ENCODE data around the gene KCTD15.

The KCTD15 gene

DNA sequence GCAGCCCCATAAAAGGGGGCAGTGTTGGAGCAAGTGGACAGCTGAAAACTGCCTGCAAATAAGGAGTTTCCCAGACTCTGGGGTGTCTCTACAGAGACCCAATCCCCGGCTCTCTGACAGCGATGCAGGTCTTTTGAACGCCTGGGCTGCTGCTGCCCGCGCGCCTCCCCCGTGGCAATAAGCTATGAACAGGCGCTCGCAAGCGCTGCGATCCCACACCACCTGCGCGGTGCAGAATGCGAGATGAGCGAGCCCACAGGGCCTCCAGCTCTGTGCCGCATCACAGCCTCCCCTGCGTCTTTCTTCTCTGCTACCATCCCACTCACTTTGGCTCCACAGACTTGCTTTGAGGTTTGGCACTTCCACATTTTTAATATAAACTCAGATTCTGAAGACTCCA is 62.3 kb downstream of the KCTD15 start:
- TF ChIP-seq, protein P1, sequence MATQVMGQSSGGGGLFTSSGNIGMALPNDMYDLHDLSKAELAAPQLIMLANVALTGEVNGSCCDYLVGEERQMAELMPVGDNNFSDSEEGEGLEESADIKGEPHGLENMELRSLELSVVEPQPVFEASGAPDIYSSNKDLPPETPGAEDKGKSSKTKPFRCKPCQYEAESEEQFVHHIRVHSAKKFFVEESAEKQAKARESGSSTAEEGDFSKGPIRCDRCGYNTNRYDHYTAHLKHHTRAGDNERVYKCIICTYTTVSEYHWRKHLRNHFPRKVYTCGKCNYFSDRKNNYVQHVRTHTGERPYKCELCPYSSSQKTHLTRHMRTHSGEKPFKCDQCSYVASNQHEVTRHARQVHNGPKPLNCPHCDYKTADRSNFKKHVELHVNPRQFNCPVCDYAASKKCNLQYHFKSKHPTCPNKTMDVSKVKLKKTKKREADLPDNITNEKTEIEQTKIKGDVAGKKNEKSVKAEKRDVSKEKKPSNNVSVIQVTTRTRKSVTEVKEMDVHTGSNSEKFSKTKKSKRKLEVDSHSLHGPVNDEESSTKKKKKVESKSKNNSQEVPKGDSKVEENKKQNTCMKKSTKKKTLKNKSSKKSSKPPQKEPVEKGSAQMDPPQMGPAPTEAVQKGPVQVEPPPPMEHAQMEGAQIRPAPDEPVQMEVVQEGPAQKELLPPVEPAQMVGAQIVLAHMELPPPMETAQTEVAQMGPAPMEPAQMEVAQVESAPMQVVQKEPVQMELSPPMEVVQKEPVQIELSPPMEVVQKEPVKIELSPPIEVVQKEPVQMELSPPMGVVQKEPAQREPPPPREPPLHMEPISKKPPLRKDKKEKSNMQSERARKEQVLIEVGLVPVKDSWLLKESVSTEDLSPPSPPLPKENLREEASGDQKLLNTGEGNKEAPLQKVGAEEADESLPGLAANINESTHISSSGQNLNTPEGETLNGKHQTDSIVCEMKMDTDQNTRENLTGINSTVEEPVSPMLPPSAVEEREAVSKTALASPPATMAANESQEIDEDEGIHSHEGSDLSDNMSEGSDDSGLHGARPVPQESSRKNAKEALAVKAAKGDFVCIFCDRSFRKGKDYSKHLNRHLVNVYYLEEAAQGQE (IDR thresholded peaks at IDR 0.05; ENCODE audit: insufficient read depth in 1 of 2, low read depth in 2 of 2, low read length in 2 of 2): no peak
- TF ChIP-seq SIN3A (IDR thresholded peaks at IDR 0.05; ENCODE audit: borderline replicate concordance, insufficient read depth, low read length) (no peak), POLR2AphosphoS5 (IDR thresholded peaks at IDR 0.05; ENCODE audit: low read depth, low read length) (no peak), FOXP2 (optimal IDR thresholded peaks at IDR 0.05; ENCODE audit: borderline replicate concordance, extremely low read depth, extremely low read length, insufficient read depth) (no peak), TAF1 (IDR thresholded peaks at IDR 0.05; ENCODE audit: borderline replicate concordance, insufficient read depth, low read length) (no peak)

DNA sequence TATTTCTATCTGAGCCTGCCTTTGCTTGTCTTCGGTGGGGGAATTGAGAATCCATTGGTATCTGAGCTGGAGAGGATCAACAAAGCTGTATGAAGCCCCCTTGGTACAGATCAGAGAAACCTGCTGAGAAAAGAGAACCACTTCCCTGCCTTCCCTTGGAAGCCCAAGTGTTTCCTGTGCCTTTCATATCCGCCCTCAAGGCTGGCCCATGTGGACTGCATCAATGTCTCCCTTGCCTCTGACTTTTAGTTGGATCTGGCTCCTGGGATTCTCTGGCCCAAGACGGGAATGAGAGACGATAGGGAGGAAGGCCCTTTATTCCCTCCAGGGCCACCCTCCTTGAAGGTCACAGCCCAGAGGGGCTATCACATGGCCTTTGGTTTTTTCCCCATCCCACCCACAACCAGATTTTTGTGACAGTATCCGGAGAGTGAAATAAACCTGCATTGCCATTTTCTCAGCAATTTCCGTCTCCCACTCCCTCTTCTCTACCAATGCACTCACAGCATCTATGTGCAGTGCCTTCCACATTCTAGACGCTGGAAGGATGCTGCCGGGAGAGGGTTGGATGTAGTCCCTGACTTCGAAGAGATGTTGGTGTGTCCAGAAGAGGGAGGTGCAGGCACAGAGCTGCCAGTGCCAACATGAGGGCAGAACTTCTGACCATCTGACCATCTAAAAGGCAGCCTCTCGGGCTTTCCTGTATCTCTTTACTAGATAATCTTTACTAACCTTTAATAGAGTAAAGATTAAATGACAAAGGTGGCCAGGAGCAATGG is 63.8 kb downstream of the KCTD15 start:
- TF ChIP-seq, protein P1 (IDR thresholded peaks at IDR 0.05; ENCODE audit: insufficient read depth in 1 of 2, low read depth in 2 of 2, low read length in 2 of 2): no peak
- TF ChIP-seq SIN3A (IDR thresholded peaks at IDR 0.05; ENCODE audit: borderline replicate concordance, insufficient read depth, low read length) (no peak), TAF1 (IDR thresholded peaks at IDR 0.05; ENCODE audit: borderline replicate concordance, insufficient read depth, low read length) (no peak), POLR2AphosphoS5 (IDR thresholded peaks at IDR 0.05; ENCODE audit: low read depth, low read length) (no peak), FOXP2 (optimal IDR thresholded peaks at IDR 0.05; ENCODE audit: borderline replicate concordance, extremely low read depth, extremely low read length, insufficient read depth) (no peak)

DNA sequence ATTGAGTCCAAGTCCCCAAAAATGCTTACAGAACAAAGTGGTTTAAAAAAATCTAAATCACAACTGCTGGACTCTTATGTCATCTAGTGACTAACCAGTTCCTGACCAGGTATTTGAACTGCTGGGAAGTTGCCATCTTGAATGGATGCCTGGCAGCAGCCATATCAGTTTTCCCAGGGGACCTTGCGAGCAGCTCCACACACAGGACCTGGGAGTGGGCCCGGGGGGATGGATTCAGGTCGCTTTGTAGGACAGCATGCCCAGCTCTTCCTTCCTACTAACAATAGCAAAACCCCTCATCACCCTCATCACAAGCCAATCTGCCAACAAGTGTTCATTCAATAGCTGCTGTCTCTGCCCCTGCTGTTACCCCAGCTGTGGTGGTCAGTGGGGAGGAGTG is 65.3 kb downstream of the KCTD15 start:
- TF ChIP-seq, protein P1 (IDR thresholded peaks at IDR 0.05; ENCODE audit: insufficient read depth in 1 of 2, low read depth in 2 of 2, low read length in 2 of 2): no peak
- TF ChIP-seq FOXP2 (optimal IDR thresholded peaks at IDR 0.05; ENCODE audit: borderline replicate concordance, extremely low read depth, extremely low read length, insufficient read depth): no peak
- no peak for TF ChIP-seq TAF1 (IDR thresholded peaks at IDR 0.05; ENCODE audit: borderline replicate concordance, insufficient read depth, low read length)
- TF ChIP-seq SIN3A (IDR thresholded peaks at IDR 0.05; ENCODE audit: borderline replicate concordance, insufficient read depth, low read length): no peak
- TF ChIP-seq POLR2AphosphoS5 (IDR thresholded peaks at IDR 0.05; ENCODE audit: low read depth, low read length): no peak

DNA sequence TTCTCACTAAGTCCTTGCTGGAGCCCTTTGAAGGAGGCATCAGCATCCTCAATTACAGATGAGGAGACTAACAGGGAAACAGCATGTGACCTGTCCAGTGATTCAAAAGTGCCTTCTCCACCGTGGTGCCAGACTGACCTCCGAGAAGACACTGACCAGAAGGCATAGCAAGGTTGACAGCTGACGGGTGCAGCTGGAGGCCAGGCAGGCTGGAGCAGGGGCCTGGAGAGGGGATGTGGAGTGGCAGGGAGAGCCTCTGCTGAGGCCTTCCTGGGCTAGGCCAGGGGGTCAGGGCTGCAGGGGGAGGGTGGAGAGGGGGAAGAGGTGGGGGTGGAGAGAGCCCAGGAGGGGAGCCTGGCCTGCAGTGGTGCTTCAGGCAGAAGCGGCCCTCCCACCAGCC is 66.3 kb downstream of the KCTD15 start:
- no peak for TF ChIP-seq FOXP2 (optimal IDR thresholded peaks at IDR 0.05; ENCODE audit: borderline replicate concordance, extremely low read depth, extremely low read length, insufficient read depth)
- no peak for TF ChIP-seq SIN3A (IDR thresholded peaks at IDR 0.05; ENCODE audit: borderline replicate concordance, insufficient read depth, low read length)
- TF ChIP-seq, protein P1 (IDR thresholded peaks at IDR 0.05; ENCODE audit: insufficient read depth in 1 of 2, low read depth in 2 of 2, low read length in 2 of 2): no peak
- TF ChIP-seq TAF1 (IDR thresholded peaks at IDR 0.05; ENCODE audit: borderline replicate concordance, insufficient read depth, low read length): no peak
- no peak for TF ChIP-seq POLR2AphosphoS5 (IDR thresholded peaks at IDR 0.05; ENCODE audit: low read depth, low read length)

All from PFSK-1 (cell line).